H1 (cell line): ENCODE measurements around the gene GSDME. TPM values are rescaled to one million over a fixed set of nuclear protein-coding genes. Genes with fewer than 3 reads are reported as not detected.

ENCODE experiments used
- CTCF ChIA-PET: fragments of 300-600 bp; sonication (Branson Sonifier 250); formaldehyde crosslinking; loops from one replicate; lab custom pipeline; 2021; ENCODE audit not compliant: partially characterized antibody; lab: Charles Lee
- POLR2A ChIA-PET: fragments of 300-600 bp; sonication (Branson Sonifier 250); formaldehyde crosslinking; loops from one replicate; lab custom pipeline; 2021; ENCODE audit warnings: inconsistent platforms; ENCODE audit not compliant: partially characterized antibody; lab: Charles Lee
- DNase-seq, 2 experiments: peaks; one replicate each; pipeline versions ENCODE4 v3.0.0 to v3.0.0-alpha.2; 2010 to 2022; ENCODE audit warnings: low spot score in 2 of 2, low read depth in 1 of 2, mixed read lengths in 1 of 2
- FAIRE-seq: peaks from 2 replicates; lab custom pipeline; 2011; peaks lifted over from hg19 to GRCh38; lab: Jason Lieb, UNC
- H2AFZ ChIP-seq: 2 replicates; pipeline ENCODE4 v1.8.1; 2012; ENCODE audit warnings: low read length, inconsistent platforms
- H2AK5ac ChIP-seq: 2 replicates; pipeline ENCODE4 v1.6.1; 2013; ENCODE audit warnings: low read depth, low read length
- H2BK120ac ChIP-seq: replicated peaks from 2 replicates; pipeline ENCODE3; 2013; ENCODE audit warnings: low read depth, low read length, inconsistent platforms
- H2BK12ac ChIP-seq: 2 replicates; pipeline ENCODE4 v1.6.1; 2013; ENCODE audit warnings: low read depth, low read length
- H2BK15ac ChIP-seq: 2 replicates; pipeline ENCODE4 v1.6.1; 2013; ENCODE audit warnings: low read length
- H2BK20ac ChIP-seq: 2 replicates; pipeline ENCODE4 v1.6.1; 2013; ENCODE audit warnings: low read length
- H2BK5ac ChIP-seq: 2 replicates; pipeline ENCODE4 v1.6.1; 2013; ENCODE audit warnings: low read depth, low read length
- H3K14ac ChIP-seq: 2 replicates; pipeline ENCODE4 v1.6.1; 2013; ENCODE audit warnings: inconsistent platforms; ENCODE audit not compliant: insufficient read length
- H3K18ac ChIP-seq: 2 replicates; pipeline ENCODE4 v1.6.1; 2013; ENCODE audit warnings: low read length; ENCODE audit errors: extremely low read depth
- H3K23ac ChIP-seq: 2 replicates; pipeline ENCODE4 v1.6.1; 2013; ENCODE audit warnings: inconsistent platforms; ENCODE audit not compliant: insufficient read length
- H3K23me2 ChIP-seq: 2 replicates; pipeline ENCODE4 v1.6.1; 2013; ENCODE audit warnings: low read depth, low read length
- H3K27ac ChIP-seq: 2 replicates; pipeline ENCODE4 v1.6.1; 2011; ENCODE audit warnings: low read depth, low read length, inconsistent platforms
- H3K27me3 ChIP-seq, 4 experiments: replicated peaks in 1 of 4; 1 replicate in 1 of 4; 2 replicates in 3 of 4; pipeline versions ENCODE4 v1.6.1 to v1.8.1; 2011 to 2013; ENCODE audit warnings: low read length in 3 of 4, mild to moderate bottlenecking in 3 of 4, inconsistent platforms in 2 of 4, mixed read lengths in 2 of 4, moderate library complexity in 1 of 4; ENCODE audit not compliant: control insufficient read depth in 3 of 4, insufficient read depth in 3 of 4; ENCODE audit errors: extremely low read depth in 1 of 4
- H3K36me3 ChIP-seq, 4 experiments: 2 replicates each; pipeline versions ENCODE4 v1.6.1 to v1.8.1; 2011 to 2013; ENCODE audit warnings: mild to moderate bottlenecking in 4 of 4, low read length in 3 of 4, moderate library complexity in 2 of 4, control low read depth in 1 of 4, inconsistent platforms in 1 of 4; ENCODE audit not compliant: insufficient read depth in 4 of 4, control insufficient read depth in 2 of 4
- H3K4ac ChIP-seq: replicated peaks from 2 replicates; pipeline ENCODE3; 2013; ENCODE audit warnings: low read length, low read depth, mixed read lengths, inconsistent platforms; ENCODE audit not compliant: insufficient read length
- H3K4me1 ChIP-seq, 4 experiments: replicated peaks in 1 of 4; 1 replicate in 1 of 4; 2 replicates in 3 of 4; pipeline versions ENCODE4 v1.6.1 to v1.8.1; 2011 to 2013; ENCODE audit warnings: low read length in 3 of 4, inconsistent platforms in 2 of 4, mixed read lengths in 1 of 4; ENCODE audit not compliant: insufficient read depth in 4 of 4, control insufficient read depth in 3 of 4
- H3K4me2 ChIP-seq, 2 experiments: 2 replicates each; pipeline versions ENCODE4 v1.6.1 to v1.8.1; 2011 to 2013; ENCODE audit warnings: low read depth in 2 of 2, low read length in 2 of 2, control low read depth in 1 of 2, inconsistent platforms in 1 of 2, mild to moderate bottlenecking in 1 of 2; ENCODE audit not compliant: insufficient read depth in 1 of 2
- H3K4me3 ChIP-seq, 4 experiments: fragments of 200-600, 300-600 bp in 1 of 4; sonication (generic), shearing (Covaris generic), sonication (Bioruptor Twin) in 1 of 4; 2 replicates each; pipeline versions ENCODE4 v1.5.1 to v1.8.1; 2011 to 2016; ENCODE audit warnings: low read length in 4 of 4, low read depth in 3 of 4, control low read depth in 2 of 4, inconsistent platforms in 2 of 4, mild to moderate bottlenecking in 2 of 4, mixed read lengths in 1 of 4, moderate library complexity in 1 of 4; ENCODE audit not compliant: insufficient read depth in 2 of 4; ENCODE audit errors: extremely low read depth in 1 of 4
- H3K56ac ChIP-seq: replicated peaks from 2 replicates; pipeline ENCODE3; 2013; ENCODE audit warnings: low read depth, mild to moderate bottlenecking, mixed read lengths, low read length, inconsistent platforms; ENCODE audit not compliant: insufficient read length
- H3K79me1 ChIP-seq: 2 replicates; pipeline ENCODE4 v1.6.1; 2013; ENCODE audit warnings: low read depth, low read length, control low read depth
- H3K79me2 ChIP-seq, 2 experiments: 2 replicates each; pipeline versions ENCODE4 v1.6.1 to v1.8.1; 2012 to 2013; ENCODE audit warnings: low read length in 2 of 2, mild to moderate bottlenecking in 2 of 2, inconsistent platforms in 1 of 2; ENCODE audit not compliant: insufficient read depth in 2 of 2, control insufficient read depth in 1 of 2
- H3K9ac ChIP-seq, 4 experiments: replicated peaks in 1 of 4; 1 replicate in 1 of 4; 2 replicates in 3 of 4; pipeline versions ENCODE4 v1.6.1 to v1.8.1; 2011 to 2013; ENCODE audit warnings: low read depth in 3 of 4, low read length in 3 of 4, control low read depth in 2 of 4, mild to moderate bottlenecking in 2 of 4, moderate library complexity in 2 of 4, inconsistent platforms in 1 of 4; ENCODE audit errors: extremely low read depth in 1 of 4
- H3K9me3 ChIP-seq, 2 experiments: 2 replicates each; pipeline versions ENCODE4 v1.6.1 to v1.8.1; 2012 to 2013; ENCODE audit warnings: mild to moderate bottlenecking in 2 of 2, moderate library complexity in 2 of 2, control low read depth in 1 of 2, inconsistent platforms in 1 of 2, low read depth in 1 of 2, low read length in 1 of 2, mixed read lengths in 1 of 2; ENCODE audit not compliant: insufficient read depth in 2 of 2
- H4K20me1 ChIP-seq, 2 experiments: replicated peaks in 1 of 2; 2 replicates each; pipeline versions ENCODE3 to v1.8.1; 2011 to 2013; ENCODE audit warnings: inconsistent platforms in 2 of 2, low read length in 2 of 2, mild to moderate bottlenecking in 1 of 2; ENCODE audit not compliant: insufficient read depth in 2 of 2, control insufficient read depth in 1 of 2
- H4K5ac ChIP-seq: 2 replicates; pipeline ENCODE4 v1.6.1; 2013; ENCODE audit warnings: low read length, low read depth, mixed read lengths, inconsistent platforms; ENCODE audit not compliant: insufficient read length
- H4K8ac ChIP-seq: 2 replicates; pipeline ENCODE4 v1.8.0; 2013; ENCODE audit warnings: mild to moderate bottlenecking, moderate library complexity, low read length, inconsistent platforms; ENCODE audit not compliant: insufficient read depth; ENCODE audit errors: extremely low read depth
- H4K91ac ChIP-seq: replicated peaks from 2 replicates; pipeline ENCODE3; 2013; ENCODE audit warnings: low read length, mixed read lengths, inconsistent platforms; ENCODE audit not compliant: insufficient read length
- ATF3 ChIP-seq: IDR thresholded peaks from 2 replicates; pipeline ENCODE4 v1.6.1; 2011; ENCODE audit warnings: low read depth, mild to moderate bottlenecking, low read length; ENCODE audit not compliant: insufficient read depth
- RFX5 ChIP-seq: IDR thresholded peaks from 2 replicates; pipeline ENCODE4 v1.6.1; 2011; ENCODE audit warnings: low read depth, low read length, improper control_type of control experiment, borderline replicate concordance
- YY1 ChIP-seq: IDR thresholded peaks from 2 replicates; pipeline ENCODE4 v1.6.1; 2011; ENCODE audit warnings: low read depth, mild to moderate bottlenecking, low read length
- WGBS, 2 experiments: shearing (Covaris generic) in 1 of 2; methylation state at CpG; one replicate each; pipeline versions ENCODE4 v1.1.6 to v1.1.7; 2013 to 2015; ENCODE audit warnings: low lambda C conversion rate in 2 of 2, mixed read lengths in 2 of 2, inconsistent platforms in 1 of 2, low coverage in 1 of 2, missing lambda C conversion rate in 1 of 2; ENCODE audit not compliant: insufficient replicate concordance in 2 of 2, insufficient coverage in 1 of 2, insufficient read length in 1 of 2; ENCODE audit errors: extremely low coverage in 1 of 2, missing lambda C conversion rate in 1 of 2; 5-methylcytosine and 5-hydroxymethylcytosine counted together
- polyA plus RNA-seq, 7 experiments: library from polyadenylated mRNA; depleted of rRNA in 3 of 7; stranded (reverse) in 5 of 7; unstranded in 2 of 7; fragments of >200 nt in 5 of 7; fragments of 200-250 nt in 2 of 7; gene quantifications; 1 replicate in 5 of 7; 2 replicates in 1 of 7; 4 replicates in 1 of 7; pipeline versions ENCODE4 v1.2.1 to v1.2.3, GENCODE V29; 2011 to 2013; ENCODE audit warnings: missing spikeins in 2 of 7, mixed read lengths in 2 of 7
- total RNA-seq: library from RNA; stranded (reverse); fragmentation: NEBNext Ultra II Directional; extraction: Animal tissue kit (Norgen Biotek cat#: 25700); gene quantifications from 2 replicates; pipeline ENCODE4 v1.2.1, GENCODE V29; 2021
- TF ChIP-seq, protein P1 (sequence below): IDR thresholded peaks from 2 replicates; pipeline ENCODE4 v1.6.1; 2012; ENCODE audit warnings: low read length, inconsistent platforms

The GSDME gene
- total and polyA plus RNA-seq, 2 of the 8 experiments (the other 6 are each of a cell fraction or from before 2014, with no cell fraction given), result 5.4 to 7.6 TPM

- ChIA-PET POLR2A (no interaction called here), CTCF (interaction anchor here (0.9 to 1.1 kb wide), 2 partner anchors 11 to 24 kb away, joined by 3 to 4 read pairs; no protein-coding TSS in a partner anchor)
- H4K5ac ChIP-seq, result no peak overlapping the region
- no peak overlapping the region for H3K14ac ChIP-seq
- H3K79me2 ChIP-seq, result no peaks in the 10 kb centered on the region
- no peaks in the 10 kb centered on the region for H4K20me1 ChIP-seq
- H3K4me3 ChIP-seq, result no peak overlapping the region
- peaks cover 0 to 13% (median 0%) of the 10 kb centered on the region in 4 experiments; a peak in 2 of 8 replicates for H3K36me3 ChIP-seq
- no peaks in the 10 kb centered on the region for H3K79me1 ChIP-seq
- FAIRE-seq (no peak), DNase-seq (no peak)
- H3K9me3 ChIP-seq, result no peaks in the 10 kb centered on the region
- H2BK120ac ChIP-seq, result no peak overlapping the region
- H3K56ac ChIP-seq, result no peak overlapping the region
- H2BK20ac ChIP-seq, result no peak overlapping the region
- H3K23ac ChIP-seq, result no peak overlapping the region
- no peak overlapping the region for H3K27ac ChIP-seq
- no peak overlapping the region for H2BK12ac ChIP-seq
- no peak overlapping the region for H2BK15ac ChIP-seq
- H3K18ac ChIP-seq, result no peak overlapping the region
- H3K4me2 ChIP-seq, result no peak overlapping the region
- no peak overlapping the region for H2AFZ ChIP-seq
- H4K91ac ChIP-seq, result no peak overlapping the region
- no peak overlapping the region for H2AK5ac ChIP-seq
- no peak overlapping the region for H4K8ac ChIP-seq
- no peak overlapping the region for H3K9ac ChIP-seq
- H3K27me3 ChIP-seq, result no peaks in the 10 kb centered on the region
- H3K23me2 ChIP-seq, result no peaks in the 10 kb centered on the region
- no peak overlapping the region for H2BK5ac ChIP-seq
- WGBS, 2 experiments, result 93% methylated on average over 4 of the region's 4 CpGs; no CpG with 5 or more reads in 1 of the 2 experiments
- H3K4ac ChIP-seq, result no peak overlapping the region
- peaks cover 0 to 4% (median 1%) of the 10 kb centered on the region in 4 experiments; a peak in 2 of 7 replicates for H3K4me1 ChIP-seq
- TF ChIP-seq RFX5 (no peak), YY1 (no peak), ATF3 (no peak)
- TF ChIP-seq, protein P1, sequence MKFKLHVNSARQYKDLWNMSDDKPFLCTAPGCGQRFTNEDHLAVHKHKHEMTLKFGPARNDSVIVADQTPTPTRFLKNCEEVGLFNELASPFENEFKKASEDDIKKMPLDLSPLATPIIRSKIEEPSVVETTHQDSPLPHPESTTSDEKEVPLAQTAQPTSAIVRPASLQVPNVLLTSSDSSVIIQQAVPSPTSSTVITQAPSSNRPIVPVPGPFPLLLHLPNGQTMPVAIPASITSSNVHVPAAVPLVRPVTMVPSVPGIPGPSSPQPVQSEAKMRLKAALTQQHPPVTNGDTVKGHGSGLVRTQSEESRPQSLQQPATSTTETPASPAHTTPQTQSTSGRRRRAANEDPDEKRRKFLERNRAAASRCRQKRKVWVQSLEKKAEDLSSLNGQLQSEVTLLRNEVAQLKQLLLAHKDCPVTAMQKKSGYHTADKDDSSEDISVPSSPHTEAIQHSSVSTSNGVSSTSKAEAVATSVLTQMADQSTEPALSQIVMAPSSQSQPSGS, result no peak
Measured at GRCh38 chr7:24690251-24690650, 67.0 kb downstream of the GSDME start.
